Measurements from ENCODE around the gene TET1. TPM values are rescaled to one million over a fixed set of nuclear protein-coding genes. Genes with fewer than 3 reads are reported as not detected.

The TET1 gene
- total and polyA plus RNA-seq, 8 donors: 1.5 to 20.7 (median 15.7) TPM

GRCh38 chr10:68717435-68717834 is 157.3 kb downstream of the TET1 start:
- no peaks in the 10 kb centered on the region for H3K36me3 ChIP-seq
- intact Hi-C loops (cut with DNase I): no loop called here
- H3K27me3 ChIP-seq: no peaks in the 10 kb centered on the region
- ATAC-seq: no peak
- no peak overlapping the region for H3K4me3 ChIP-seq
- no peak for DNase-seq
- H3K4me1 ChIP-seq: peaks cover 6 to 7% of the 10 kb centered on the region in 2 donors
- TF ChIP-seq CTCF (IDR thresholded peaks at IDR 0.05): no peak
- H3K27ac ChIP-seq: no peak overlapping the region
- H3K9me3 ChIP-seq: no peaks in the 10 kb centered on the region

- no peaks in the 10 kb centered on the region for H3K27me3 ChIP-seq
- no peaks in the 10 kb centered on the region for H3K9me3 ChIP-seq
- ATAC-seq: peak; percentile 99
- peak; percentile 97 to 99 (median 98) for DNase-seq
- intact Hi-C loops (cut with DNase I): no loop called here
- peak within 1 kb of the TSS; percentile 84 to 86 for H3K4me3 ChIP-seq
- no peak for TF ChIP-seq CTCF (IDR thresholded peaks at IDR 0.05)
- peaks cover 9 to 16% of the 10 kb centered on the region in 2 donors for H3K4me1 ChIP-seq
- peaks cover 0 to 30% of the 10 kb centered on the region in 2 donors for H3K36me3 ChIP-seq
- peak within 1 kb of the TSS; percentile 94 to 95 for H3K27ac ChIP-seq
Observed at GRCh38 chr10:68720793-68721672, 160.9 kb downstream of the TET1 start, which contains the start of gene CCAR1. Gene CCAR1, plus strand, starts transcription at chr10:68721239. Its CDS starts 1,266 bp downstream, at chr10:68722505.

- Histone ChIP-seq H3K36me3 (peaks cover 0 to 38% of the 10 kb centered on the region in 2 donors), H3K9me3 (no peaks in the 10 kb centered on the region), H3K27me3 (no peaks in the 10 kb centered on the region), H3K4me1 (peaks cover 9 to 16% of the 10 kb centered on the region in 2 donors), H3K27ac (peak overlapping the region; percentile 94 to 95), H3K4me3 (peak overlapping the region; percentile 84 to 86)
- TF ChIP-seq CTCF (IDR thresholded peaks at IDR 0.05): no peak
- ATAC-seq: peak; percentile 29
- intact Hi-C loops (cut with DNase I): no loop called here
- peak in 2 of 4 donors; percentile 8 to 30 for DNase-seq
Observed at GRCh38 chr10:68721673-68722335, 161.7 kb downstream of the TET1 start.

- Histone ChIP-seq H3K9me3 (no peaks in the 10 kb centered on the region), H3K4me1 (peaks cover 9 to 16% of the 10 kb centered on the region in 2 donors), H3K27me3 (no peaks in the 10 kb centered on the region), H3K36me3 (peaks cover 0 to 70% of the 10 kb centered on the region in 2 donors), H3K4me3 (no peak overlapping the region), H3K27ac (no peak overlapping the region)
- no peak for TF ChIP-seq CTCF (IDR thresholded peaks at IDR 0.05)
- ATAC-seq: no peak
- intact Hi-C loops (cut with DNase I): no loop called here
- DNase-seq: no peak
Observed at GRCh38 chr10:68725016-68725415, 164.9 kb downstream of the TET1 start.

GRCh38 chr10:68727146-68727545 is 167.0 kb downstream of the TET1 start:
- ATAC-seq (no peak), DNase-seq (no peak)
- H3K4me3 ChIP-seq: no peak overlapping the region
- no peak overlapping the region for H3K27ac ChIP-seq
- H3K4me1 ChIP-seq: peaks cover 6 to 12% of the 10 kb centered on the region in 2 donors
- no peaks in the 10 kb centered on the region for H3K27me3 ChIP-seq
- no peaks in the 10 kb centered on the region for H3K9me3 ChIP-seq
- intact Hi-C loops (cut with DNase I): no loop called here
- peaks cover 0 to 92% of the 10 kb centered on the region in 2 donors for H3K36me3 ChIP-seq
- TF ChIP-seq CTCF (IDR thresholded peaks at IDR 0.05): no peak
